Cardiac fibroblast (primary cell): Measurements from ENCODE around the gene ROBO1.
"Not testable (repeated sequence)": the region's sequence is repeated elsewhere in the genome, so short reads cannot be mapped to it uniquely, and the experiment has no call there.

Experiments
- DNase-seq, 2 donors: peaks; one replicate each; pipeline versions ENCODE4 v3.0.0 to v3.0.0-alpha.2; 2010; ENCODE audit warnings: low read depth in 2 of 2
- H3K4me3 ChIP-seq, 2 donors: replicated peaks in 1 of 2; 1 replicate in 1 of 2; 2 replicates in 1 of 2; pipeline ENCODE4 v1.5.1; 2011; ENCODE audit warnings: low read depth in 2 of 2, low read length in 2 of 2, mild to moderate bottlenecking in 2 of 2, moderate library complexity in 1 of 2
- TF ChIP-seq, protein P1 (sequence below): IDR thresholded peaks from one replicate; pipeline ENCODE4 v1.5.1; 2011; ENCODE audit warnings: low read depth, mild to moderate bottlenecking, low read length, inconsistent platforms

Gene ROBO1

DNA sequence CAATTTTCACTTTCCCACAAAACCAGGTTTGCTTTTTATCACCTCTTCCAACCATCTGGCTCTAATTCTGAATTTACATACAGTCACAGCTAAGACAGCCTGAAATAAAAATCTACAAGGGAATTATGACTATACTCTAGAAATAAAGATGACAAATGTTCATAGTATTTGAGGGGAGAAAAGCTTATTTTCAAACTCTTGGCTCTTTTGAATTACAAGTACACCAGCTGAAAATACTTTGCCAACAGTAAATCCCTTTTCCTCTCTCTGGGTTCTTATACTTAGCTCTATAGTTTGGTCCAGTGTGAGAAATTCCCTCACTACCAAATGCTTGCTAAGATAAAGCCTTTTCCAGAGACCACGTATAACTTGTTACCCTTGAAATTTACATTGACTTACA lies 1037.9 kb downstream of the ROBO1 start:
- no peak for DNase-seq
- TF ChIP-seq, protein P1, sequence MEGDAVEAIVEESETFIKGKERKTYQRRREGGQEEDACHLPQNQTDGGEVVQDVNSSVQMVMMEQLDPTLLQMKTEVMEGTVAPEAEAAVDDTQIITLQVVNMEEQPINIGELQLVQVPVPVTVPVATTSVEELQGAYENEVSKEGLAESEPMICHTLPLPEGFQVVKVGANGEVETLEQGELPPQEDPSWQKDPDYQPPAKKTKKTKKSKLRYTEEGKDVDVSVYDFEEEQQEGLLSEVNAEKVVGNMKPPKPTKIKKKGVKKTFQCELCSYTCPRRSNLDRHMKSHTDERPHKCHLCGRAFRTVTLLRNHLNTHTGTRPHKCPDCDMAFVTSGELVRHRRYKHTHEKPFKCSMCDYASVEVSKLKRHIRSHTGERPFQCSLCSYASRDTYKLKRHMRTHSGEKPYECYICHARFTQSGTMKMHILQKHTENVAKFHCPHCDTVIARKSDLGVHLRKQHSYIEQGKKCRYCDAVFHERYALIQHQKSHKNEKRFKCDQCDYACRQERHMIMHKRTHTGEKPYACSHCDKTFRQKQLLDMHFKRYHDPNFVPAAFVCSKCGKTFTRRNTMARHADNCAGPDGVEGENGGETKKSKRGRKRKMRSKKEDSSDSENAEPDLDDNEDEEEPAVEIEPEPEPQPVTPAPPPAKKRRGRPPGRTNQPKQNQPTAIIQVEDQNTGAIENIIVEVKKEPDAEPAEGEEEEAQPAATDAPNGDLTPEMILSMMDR: no peak
- H3K4me3 ChIP-seq: no peak overlapping the region

DNA sequence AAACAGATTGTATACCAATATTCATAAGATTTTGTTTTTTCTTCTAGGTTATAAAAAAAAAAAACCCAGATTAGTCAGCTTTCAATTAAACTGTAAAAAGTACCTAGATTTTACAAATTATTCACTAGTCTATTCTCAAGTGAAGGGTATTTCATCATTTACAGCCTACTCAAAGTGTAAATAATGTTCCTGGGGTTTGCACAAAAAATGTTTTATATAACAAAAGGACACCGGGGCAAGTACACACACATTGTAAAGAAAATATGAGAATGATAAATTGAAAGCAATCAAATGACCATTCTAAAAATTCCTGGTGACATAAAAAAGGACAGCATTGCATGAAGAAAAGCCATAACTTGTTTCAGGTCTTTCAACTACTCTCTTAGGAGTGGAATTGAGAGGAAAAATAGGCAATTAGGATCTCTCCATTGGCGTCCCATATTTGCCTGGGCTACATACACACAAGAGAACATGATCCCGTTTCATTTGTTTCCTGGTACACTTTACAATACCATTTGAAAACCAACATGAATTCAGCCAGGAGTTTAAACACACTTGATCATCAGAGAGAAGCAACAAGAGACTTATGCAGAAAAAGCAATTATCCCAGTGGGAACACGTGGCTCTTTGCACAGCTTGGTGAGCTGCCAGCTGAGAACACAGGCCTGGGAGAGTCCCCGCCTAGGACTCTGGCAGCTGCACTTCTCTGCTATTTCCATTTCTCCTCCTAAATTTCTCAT lies 1039.2 kb downstream of the ROBO1 start:
- H3K4me3 ChIP-seq: no peak overlapping the region
- peak; percentile 54 to 60 for DNase-seq
- TF ChIP-seq, protein P1: no peak

DNA sequence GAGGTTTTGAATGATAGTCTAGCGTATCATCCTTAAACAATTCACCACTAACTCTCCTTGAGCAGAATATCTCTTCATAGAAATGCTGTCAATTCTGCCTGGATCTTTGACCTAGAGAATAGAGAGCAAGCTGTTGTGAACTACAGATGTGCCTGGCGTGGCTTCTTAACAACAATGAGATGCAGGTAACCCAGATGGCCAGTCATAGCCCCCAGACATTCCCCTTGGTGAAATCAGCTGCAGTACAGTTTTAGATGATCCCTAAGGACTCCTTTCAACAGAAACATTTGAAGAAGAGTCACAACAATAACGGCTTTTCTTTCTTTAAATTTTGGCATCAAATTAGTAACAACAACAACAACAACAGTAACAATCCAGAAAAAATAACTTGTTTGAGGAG lies 1041.3 kb downstream of the ROBO1 start:
- H3K4me3 ChIP-seq: no peak overlapping the region
- TF ChIP-seq, protein P1: no peak
- no peak for DNase-seq

DNA sequence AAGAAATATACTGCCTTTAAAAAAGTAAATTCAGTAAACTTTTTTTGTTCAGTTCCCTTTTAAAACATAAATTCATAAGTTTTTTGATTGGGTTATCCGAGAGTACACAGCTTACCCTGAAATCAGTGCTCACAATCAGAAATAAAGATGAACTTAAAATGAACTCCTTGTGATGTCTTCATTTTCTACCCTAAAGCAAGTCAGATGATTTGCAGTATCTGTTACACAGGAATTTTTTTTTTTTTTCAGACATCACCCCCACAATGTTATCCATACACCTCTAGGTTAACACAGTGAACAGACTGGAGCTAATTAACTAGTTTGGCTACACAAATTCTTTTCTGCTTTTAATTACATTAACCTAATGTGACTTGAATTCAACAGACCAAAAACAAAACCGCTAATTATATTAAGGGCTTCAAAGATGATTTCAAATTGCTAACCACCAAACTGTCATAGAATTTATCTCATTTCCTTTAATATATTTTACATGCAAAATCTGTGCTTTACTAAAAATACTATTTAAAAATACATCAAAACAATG lies 1042.0 kb downstream of the ROBO1 start:
- H3K4me3 ChIP-seq: no peak overlapping the region
- TF ChIP-seq, protein P1: no peak
- DNase-seq: no peak

DNA sequence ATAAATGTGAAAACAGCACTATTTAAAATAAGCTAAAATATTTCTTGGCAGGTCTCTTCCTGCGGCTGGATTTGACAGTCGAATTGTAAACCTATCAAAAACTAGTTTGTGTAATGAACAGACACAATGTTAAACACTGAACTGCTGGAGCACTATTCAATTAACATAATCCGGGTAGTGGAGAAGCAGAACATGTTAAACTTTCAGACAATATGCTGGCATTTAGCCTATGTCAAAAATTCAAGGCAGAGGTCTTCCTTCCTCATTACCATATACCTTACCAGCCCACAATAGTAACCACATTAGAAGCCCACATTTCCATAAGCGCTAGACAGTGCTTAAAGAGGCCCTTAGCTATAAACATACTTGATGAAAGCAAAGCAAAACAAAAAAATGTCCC lies 1042.9 kb downstream of the ROBO1 start:
- TF ChIP-seq, protein P1: no peak

DNA sequence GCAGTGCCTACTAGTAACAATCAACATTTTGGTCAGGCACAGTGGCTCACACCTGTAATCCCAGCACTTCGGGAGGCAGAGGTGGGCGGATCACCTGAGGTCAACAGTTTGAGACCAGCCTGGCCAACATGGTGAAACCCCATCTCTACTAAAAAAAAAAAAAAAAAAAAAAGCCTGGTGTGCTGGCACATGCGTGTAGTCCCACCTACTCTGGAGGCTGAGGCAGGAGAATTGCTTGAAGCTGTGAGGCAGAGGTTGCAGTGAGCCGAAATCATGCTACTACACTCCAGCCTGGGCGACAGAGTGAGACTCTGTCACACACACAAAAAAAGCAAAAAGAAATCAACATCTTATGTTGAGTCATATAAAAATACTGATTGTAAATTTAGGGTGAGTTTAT lies 1043.4 kb downstream of the ROBO1 start:
- H3K4me3 ChIP-seq, DNase-seq: not testable (repeated sequence)

More for the DNA sequence above, 1042.9 kb downstream of the ROBO1 start:
- no peak overlapping the region for H3K4me3 ChIP-seq
- DNase-seq: no peak

DNA sequence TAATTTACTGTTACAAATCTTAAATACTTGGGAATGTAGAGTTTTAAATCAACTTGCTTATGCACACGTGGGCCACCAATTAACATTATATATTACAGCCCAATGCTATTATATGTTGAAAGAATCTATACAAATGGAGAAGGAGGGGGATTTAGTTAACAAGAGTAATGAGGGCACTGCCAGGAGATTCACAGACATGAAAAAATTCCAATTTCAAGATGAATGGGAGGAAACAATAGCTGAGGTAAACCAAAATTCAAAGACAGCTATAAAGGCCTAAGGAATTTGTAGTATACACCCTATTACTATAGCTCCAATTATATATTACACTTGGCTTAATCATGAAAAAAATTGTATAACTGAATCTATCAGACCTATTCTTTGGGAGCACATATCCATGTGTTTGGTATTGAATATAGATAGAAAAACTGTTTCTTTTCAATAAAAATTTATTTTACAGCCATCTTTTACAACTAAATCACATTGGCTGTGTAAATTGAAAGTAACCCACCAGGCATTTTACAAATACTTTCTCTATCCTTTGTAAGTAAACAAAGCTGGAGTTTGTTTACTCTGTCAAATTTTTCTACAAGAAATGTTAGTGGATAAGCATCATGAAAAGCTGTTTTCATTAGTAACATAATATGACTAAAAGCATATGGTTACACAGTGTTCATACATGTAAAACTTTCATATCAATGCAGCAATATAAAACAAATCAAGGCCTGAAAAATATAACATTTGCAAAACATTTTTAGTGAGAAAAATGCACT lies 1045.8 kb downstream of the ROBO1 start:
- DNase-seq: no peak
- no peak overlapping the region for H3K4me3 ChIP-seq
- TF ChIP-seq, protein P1: no peak
